HEK293 (cell line): ENCODE data around the gene RNF135.

Experiments used
- CTCF ChIA-PET: fragments of 350-600 bp; formaldehyde crosslinking; extraction: SDS; loops from one replicate; lab custom pipeline; 2021; ENCODE audit warnings: antibody characterized with exemption; lab: Yijun Ruan, JAX
- POLR2A ChIA-PET: fragments of 300-600 bp; formaldehyde crosslinking; extraction: SDS; loops from one replicate; lab custom pipeline; 2020; ENCODE audit warnings: antibody characterized with exemption, inconsistent platforms; lab: Yijun Ruan, JAX
- H3K27ac ChIP-seq: fragments of 200-500 bp; sonication (Bioruptor generic); 2 replicates; pipeline ENCODE4 v1.5.1; 2014; ENCODE audit warnings: low read depth, low read length, control low read depth, inconsistent platforms; ENCODE audit errors: extremely low read depth
- H3K36me3 ChIP-seq, 2 experiments: fragments of 200-500 bp in 1 of 2; sonication (Bioruptor generic) in 1 of 2; 1 replicate in 1 of 2; 2 replicates in 1 of 2; pipeline ENCODE4 v1.5.1; 2014 to 2017; ENCODE audit warnings: inconsistent platforms in 2 of 2, low read length in 2 of 2; ENCODE audit not compliant: control insufficient read depth in 2 of 2, insufficient read depth in 1 of 2
- H3K4me1 ChIP-seq: fragments of 200-500 bp; sonication (Bioruptor generic); 2 replicates; pipeline ENCODE4 v1.5.1; 2014; ENCODE audit warnings: mild to moderate bottlenecking, low read length, inconsistent platforms; ENCODE audit not compliant: control insufficient read depth, insufficient read depth
- H3K4me3 ChIP-seq: 2 replicates; pipeline ENCODE4 v1.5.1; 2011; ENCODE audit warnings: low read depth, mild to moderate bottlenecking, control low read depth, low read length, moderate library complexity
- H3K9me3 ChIP-seq: fragments of 200-500 bp; sonication (Bioruptor generic); 2 replicates; pipeline ENCODE4 v1.5.1; 2014; ENCODE audit warnings: low read depth, low read length, inconsistent platforms; ENCODE audit not compliant: control insufficient read depth, insufficient read depth
- EGR2 ChIP-seq: fragments of 450-650 bp; formaldehyde crosslinking; IDR thresholded peaks from 2 replicates; pipeline ENCODE4 v1.5.1; 2016; ENCODE audit warnings: low read depth, missing biosample characterization, missing genetic modification characterization
- GLIS2 ChIP-seq: fragments of 450-650 bp; formaldehyde crosslinking; IDR thresholded peaks from 2 replicates; pipeline ENCODE4 v1.5.1; 2016; ENCODE audit warnings: missing biosample characterization, missing genetic modification characterization
- HOXA7 ChIP-seq: sonication (generic); formaldehyde crosslinking; IDR thresholded peaks from 2 replicates; pipeline ENCODE4 v1.8.1; 2022; ENCODE audit warnings: missing genetic modification reagents, borderline replicate concordance
- INSM2 ChIP-seq: fragments of 450-650 bp; formaldehyde crosslinking; IDR thresholded peaks from 2 replicates; pipeline ENCODE4 v1.5.1; 2016; ENCODE audit warnings: missing biosample characterization, missing genetic modification characterization
- SP2 ChIP-seq: fragments of 450-650 bp; formaldehyde crosslinking; IDR thresholded peaks from 2 replicates; pipeline ENCODE4 v1.5.1; 2016; ENCODE audit warnings: missing biosample characterization, missing genetic modification characterization
- ZBTB17 ChIP-seq: fragments of 450-650 bp; formaldehyde crosslinking; IDR thresholded peaks from 2 replicates; pipeline ENCODE4 v1.5.1; 2016; ENCODE audit warnings: missing biosample characterization, missing genetic modification characterization
- ZNF140 ChIP-seq: fragments of 450-650 bp; formaldehyde crosslinking; IDR thresholded peaks from 2 replicates; pipeline ENCODE4 v1.5.1; 2016; ENCODE audit warnings: missing biosample characterization, missing genetic modification characterization
- ZNF214 ChIP-seq: fragments of 450-650 bp; formaldehyde crosslinking; IDR thresholded peaks from 2 replicates; pipeline ENCODE4 v1.5.1; 2017; ENCODE audit warnings: missing biosample characterization, mild to moderate bottlenecking, missing genetic modification characterization, borderline replicate concordance
- ZNF221 ChIP-seq: fragments of 450-650 bp; formaldehyde crosslinking; IDR thresholded peaks from 2 replicates; pipeline ENCODE4 v1.5.1; 2017; ENCODE audit warnings: missing biosample characterization, missing genetic modification characterization, borderline replicate concordance
- ZNF335 ChIP-seq: fragments of 450-650 bp; formaldehyde crosslinking; conservative IDR thresholded peaks from 2 replicates; pipeline ENCODE4 v1.5.1; 2016; ENCODE audit warnings: missing biosample characterization, missing genetic modification characterization
- ZNF366 ChIP-seq: fragments of 450-650 bp; formaldehyde crosslinking; conservative IDR thresholded peaks from 2 replicates; pipeline ENCODE4 v1.5.1; 2016; ENCODE audit warnings: missing biosample characterization, missing genetic modification characterization
- ZNF37A ChIP-seq: fragments of 450-650 bp; IDR thresholded peaks from 2 replicates; pipeline ENCODE4 v1.5.1; 2018; ENCODE audit warnings: missing biosample characterization, missing genetic modification characterization
- ZNF501 ChIP-seq: fragments of 450-650 bp; formaldehyde crosslinking; IDR thresholded peaks from 2 replicates; pipeline ENCODE4 v1.5.1; 2016; ENCODE audit warnings: missing biosample characterization, missing genetic modification characterization
- ZNF549 ChIP-seq: fragments of 450-650 bp; IDR thresholded peaks from 2 replicates; pipeline ENCODE4 v1.5.1; 2018; ENCODE audit warnings: missing biosample characterization, missing genetic modification characterization, mild to moderate bottlenecking, inconsistent platforms, moderate library complexity
- ZNF561 ChIP-seq: fragments of 450-650 bp; IDR thresholded peaks from 2 replicates; pipeline ENCODE4 v1.5.1; 2018; ENCODE audit warnings: missing biosample characterization, missing genetic modification characterization, borderline replicate concordance
- ZNF791 ChIP-seq: fragments of 450-650 bp; formaldehyde crosslinking; IDR thresholded peaks from 2 replicates; pipeline ENCODE4 v1.5.1; 2016; ENCODE audit warnings: missing biosample characterization, missing genetic modification characterization
- ZSCAN5A ChIP-seq: fragments of 450-650 bp; formaldehyde crosslinking; IDR thresholded peaks from 2 replicates; pipeline ENCODE4 v1.5.1; 2016; ENCODE audit warnings: missing biosample characterization, missing genetic modification characterization
- TF ChIP-seq, protein P1 (sequence below): fragments of 450-650 bp; formaldehyde crosslinking; conservative IDR thresholded peaks from 2 replicates; pipeline ENCODE4 v1.5.1; 2016; ENCODE audit warnings: low read depth, missing biosample characterization, missing genetic modification characterization
- TF ChIP-seq, protein P2 (sequence below): fragments of 450-650 bp; formaldehyde crosslinking; IDR thresholded peaks from 2 replicates; pipeline ENCODE4 v1.5.1; 2016; ENCODE audit warnings: missing biosample characterization, missing genetic modification characterization

RNF135 gene

GRCh38 chr17:30942308-30943079 lies 28.3 kb upstream of the RNF135 start:
- H3K4me1 ChIP-seq = no peaks in the 10 kb centered on the region
- H3K36me3 ChIP-seq = peaks cover 15 to 67% of the 10 kb centered on the region in 2 experiments; a peak in 2 of 3 replicates
- no peak overlapping the region for H3K4me3 ChIP-seq
- H3K9me3 ChIP-seq = no peaks in the 10 kb centered on the region
- TF ChIP-seq ZNF221 (no peak), ZNF140 (no peak)
- H3K27ac ChIP-seq = no peak overlapping the region
- ChIA-PET POLR2A (no interaction called here), CTCF (no interaction called here)

- CTCF ChIA-PET = interaction anchor here (0.7 kb wide), 1 partner anchor 578 kb away, joined by 4 read pairs; no protein-coding TSS in a partner anchor
- Histone ChIP-seq H3K4me3 (no peak overlapping the region), H3K4me1 (no peaks in the 10 kb centered on the region), H3K27ac (no peak overlapping the region), H3K9me3 (no peaks in the 10 kb centered on the region), H3K36me3 (peaks cover 0 to 51% of the 10 kb centered on the region in 2 experiments; a peak in 2 of 3 replicates)
- TF ChIP-seq ZNF335 (tag by site-specific recombination) = no peak
- TF ChIP-seq INSM2 = no peak
- TF ChIP-seq EGR2 = no peak
- TF ChIP-seq GLIS2 (tag by site-specific recombination) = no peak
- TF ChIP-seq ZNF214 (tag by site-specific recombination) = no peak
- POLR2A ChIA-PET = interaction anchor here (0.8 kb wide), 1 partner anchor 8 kb away, joined by 4 read pairs; no protein-coding TSS in a partner anchor
Observed at GRCh38 chr17:30947796-30948195, 23.0 kb upstream of the RNF135 start.

DNA sequence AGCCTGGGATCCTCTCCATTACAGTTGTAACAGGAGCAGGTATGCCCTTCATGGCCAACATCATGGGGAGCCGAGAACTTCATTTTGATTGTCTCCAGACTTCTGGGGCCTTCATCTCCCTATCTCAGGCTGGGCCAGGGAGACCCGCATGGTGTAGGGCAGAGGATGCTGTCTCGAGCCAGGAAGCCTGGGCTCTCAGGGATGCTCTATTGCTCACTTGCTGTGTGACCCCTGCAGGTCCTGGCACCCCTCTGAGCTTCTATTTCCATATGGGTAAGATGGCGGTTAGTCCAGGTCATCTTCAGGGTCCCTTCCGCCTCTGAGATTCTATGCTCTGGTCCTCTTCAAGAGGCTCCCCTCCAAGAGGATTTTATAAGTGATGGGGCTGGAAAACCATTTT lies 20.6 kb upstream of the RNF135 start:
- Histone ChIP-seq H3K9me3 (no peaks in the 10 kb centered on the region), H3K36me3 (peaks cover 0 to 50% of the 10 kb centered on the region in 2 experiments; a peak in 2 of 3 replicates), H3K4me1 (no peaks in the 10 kb centered on the region), H3K27ac (no peak overlapping the region), H3K4me3 (no peak overlapping the region)
- ChIA-PET POLR2A (no interaction called here), CTCF (interaction anchor here (0.6 kb wide), 1 partner anchor 265 kb away, joined by 3 read pairs; no protein-coding TSS in a partner anchor)
- TF ChIP-seq SP2 (tag by site-specific recombination) = no peak
- TF ChIP-seq ZNF791 = no peak
- TF ChIP-seq, protein P1, sequence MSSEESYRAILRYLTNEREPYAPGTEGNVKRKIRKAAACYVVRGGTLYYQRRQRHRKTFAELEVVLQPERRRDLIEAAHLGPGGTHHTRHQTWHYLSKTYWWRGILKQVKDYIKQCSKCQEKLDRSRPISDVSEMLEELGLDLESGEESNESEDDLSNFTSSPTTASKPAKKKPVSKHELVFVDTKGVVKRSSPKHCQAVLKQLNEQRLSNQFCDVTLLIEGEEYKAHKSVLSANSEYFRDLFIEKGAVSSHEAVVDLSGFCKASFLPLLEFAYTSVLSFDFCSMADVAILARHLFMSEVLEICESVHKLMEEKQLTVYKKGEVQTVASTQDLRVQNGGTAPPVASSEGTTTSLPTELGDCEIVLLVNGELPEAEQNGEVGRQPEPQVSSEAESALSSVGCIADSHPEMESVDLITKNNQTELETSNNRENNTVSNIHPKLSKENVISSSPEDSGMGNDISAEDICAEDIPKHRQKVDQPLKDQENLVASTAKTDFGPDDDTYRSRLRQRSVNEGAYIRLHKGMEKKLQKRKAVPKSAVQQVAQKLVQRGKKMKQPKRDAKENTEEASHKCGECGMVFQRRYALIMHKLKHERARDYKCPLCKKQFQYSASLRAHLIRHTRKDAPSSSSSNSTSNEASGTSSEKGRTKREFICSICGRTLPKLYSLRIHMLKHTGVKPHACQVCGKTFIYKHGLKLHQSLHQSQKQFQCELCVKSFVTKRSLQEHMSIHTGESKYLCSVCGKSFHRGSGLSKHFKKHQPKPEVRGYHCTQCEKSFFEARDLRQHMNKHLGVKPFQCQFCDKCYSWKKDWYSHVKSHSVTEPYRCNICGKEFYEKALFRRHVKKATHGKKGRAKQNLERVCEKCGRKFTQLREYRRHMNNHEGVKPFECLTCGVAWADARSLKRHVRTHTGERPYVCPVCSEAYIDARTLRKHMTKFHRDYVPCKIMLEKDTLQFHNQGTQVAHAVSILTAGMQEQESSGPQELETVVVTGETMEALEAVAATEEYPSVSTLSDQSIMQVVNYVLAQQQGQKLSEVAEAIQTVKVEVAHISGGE (tag by site-specific recombination) = no peak
- TF ChIP-seq ZNF549 (tag by site-specific recombination) = no peak
- no peak for TF ChIP-seq ZNF366 (tag by site-specific recombination)
- TF ChIP-seq HOXA7 (CRISPR knock-in tag) = no peak
- TF ChIP-seq ZNF37A = no peak
- TF ChIP-seq ZSCAN5A = no peak
- TF ChIP-seq ZBTB17 = no peak
- TF ChIP-seq ZNF561 = no peak
- TF ChIP-seq ZNF501 (tag by site-specific recombination) = no peak
- TF ChIP-seq, protein P2, sequence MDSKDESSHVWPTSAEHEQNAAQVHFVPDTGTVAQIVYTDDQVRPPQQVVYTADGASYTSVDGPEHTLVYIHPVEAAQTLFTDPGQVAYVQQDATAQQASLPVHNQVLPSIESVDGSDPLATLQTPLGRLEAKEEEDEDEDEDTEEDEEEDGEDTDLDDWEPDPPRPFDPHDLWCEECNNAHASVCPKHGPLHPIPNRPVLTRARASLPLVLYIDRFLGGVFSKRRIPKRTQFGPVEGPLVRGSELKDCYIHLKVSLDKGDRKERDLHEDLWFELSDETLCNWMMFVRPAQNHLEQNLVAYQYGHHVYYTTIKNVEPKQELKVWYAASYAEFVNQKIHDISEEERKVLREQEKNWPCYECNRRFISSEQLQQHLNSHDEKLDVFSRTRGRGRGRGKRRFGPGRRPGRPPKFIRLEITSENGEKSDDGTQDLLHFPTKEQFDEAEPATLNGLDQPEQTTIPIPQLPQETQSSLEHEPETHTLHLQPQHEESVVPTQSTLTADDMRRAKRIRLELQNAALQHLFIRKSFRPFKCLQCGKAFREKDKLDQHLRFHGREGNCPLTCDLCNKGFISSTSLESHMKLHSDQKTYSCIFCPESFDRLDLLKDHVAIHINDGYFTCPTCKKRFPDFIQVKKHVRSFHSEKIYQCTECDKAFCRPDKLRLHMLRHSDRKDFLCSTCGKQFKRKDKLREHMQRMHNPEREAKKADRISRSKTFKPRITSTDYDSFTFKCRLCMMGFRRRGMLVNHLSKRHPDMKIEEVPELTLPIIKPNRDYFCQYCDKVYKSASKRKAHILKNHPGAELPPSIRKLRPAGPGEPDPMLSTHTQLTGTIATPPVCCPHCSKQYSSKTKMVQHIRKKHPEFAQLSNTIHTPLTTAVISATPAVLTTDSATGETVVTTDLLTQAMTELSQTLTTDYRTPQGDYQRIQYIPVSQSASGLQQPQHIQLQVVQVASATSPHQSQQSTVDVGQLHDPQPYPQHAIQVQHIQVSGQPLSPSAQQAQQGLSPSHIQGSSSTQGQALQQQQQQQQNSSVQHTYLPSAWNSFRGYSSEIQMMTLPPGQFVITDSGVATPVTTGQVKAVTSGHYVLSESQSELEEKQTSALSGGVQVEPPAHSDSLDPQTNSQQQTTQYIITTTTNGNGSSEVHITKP (tag by site-specific recombination) = no peak
